ENCODE results near the gene S1PR3.

DNA sequence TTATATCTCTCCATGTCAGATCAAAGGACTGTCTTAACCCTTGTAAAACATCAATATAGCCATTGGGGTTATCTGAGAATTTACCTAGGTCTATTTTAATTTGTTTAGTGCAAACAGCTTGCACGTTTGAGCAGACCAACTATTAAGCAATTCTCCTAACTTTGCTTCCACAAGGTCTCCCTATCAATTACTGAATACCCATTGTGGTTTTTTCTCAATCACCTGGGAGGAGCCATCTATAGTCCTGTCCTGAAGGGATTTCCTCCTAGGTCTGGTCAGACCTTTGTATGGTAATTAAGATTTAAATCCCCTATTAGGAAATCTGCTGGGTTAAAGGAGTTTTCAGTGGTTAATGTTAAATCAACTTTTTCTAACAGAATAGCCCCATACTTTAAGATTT lies 48.9 kb upstream of the S1PR3 start:
- TF ChIP-seq GATA3 (IDR thresholded peaks at IDR 0.05; ENCODE audit: low read depth, low read length) = no peak
- no peak for TF ChIP-seq GATA2 (IDR thresholded peaks at IDR 0.05; ENCODE audit: low read depth, low read length)
